Right lobe of liver (tissue), 4 donors: ENCODE measurements around the gene TSPAN33.

ENCODE experiments used
- CTCF ChIP-seq, 4 donors: fragments of 200-600 bp in 3 of 4; fragments of 450-650 bp in 1 of 4; IDR thresholded peaks; one replicate each; pipeline versions ENCODE4 v1.5.1 to v1.8.0; 2016 to 2022; ENCODE audit warnings: antibody characterized with exemption in 4 of 4, mild to moderate bottlenecking in 2 of 4
- POLR2A ChIP-seq: fragments of 450-650 bp; IDR thresholded peaks from one replicate; pipeline ENCODE4 v1.6.1; 2017; ENCODE audit warnings: antibody characterized with exemption, mild to moderate bottlenecking
- donor health status: DM: no; HTN: no; CAD: no.
- donor health status: DM: no; HTN: no; CAD: no.
- donor health status: DM: no; HTN: yes; CAD: no.

DNA sequence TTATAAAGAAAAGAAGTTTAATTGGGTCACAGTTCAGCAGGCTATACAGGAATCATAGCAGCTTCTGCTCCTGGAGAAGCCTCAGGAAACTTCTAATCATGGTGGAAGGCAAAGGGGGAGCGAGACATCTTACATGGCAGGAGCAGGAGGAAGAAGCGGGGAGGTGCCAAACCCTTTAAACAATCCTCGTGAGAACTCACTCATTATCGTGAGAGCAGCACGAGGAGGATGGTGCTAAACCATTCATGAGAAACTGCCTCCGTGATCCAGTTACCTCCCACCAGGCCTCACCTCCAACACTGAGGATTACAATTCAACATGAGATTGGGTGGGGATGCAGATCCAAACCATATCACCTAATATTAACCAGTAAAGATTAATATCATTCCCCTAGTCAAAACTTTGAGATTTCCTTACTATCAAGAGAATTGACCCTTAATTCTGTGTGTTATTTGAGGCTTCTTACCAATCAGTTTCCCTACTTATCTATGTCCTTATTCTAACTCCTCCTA is 42.3 kb downstream of the TSPAN33 start:
- no peak for TF ChIP-seq POLR2A
- TF ChIP-seq CTCF (IDR thresholded peaks at IDR 0.05), result no peak
